K562 (cell line): Measurements from ENCODE around the gene SRRT. TPM values are rescaled to one million over a fixed set of nuclear protein-coding genes. Genes with fewer than 3 reads are reported as not detected.

ENCODE experiments used
- BCL6 ChIP-seq: fragments of 250-450 bp; sonication (Bioruptor Pico); IDR thresholded peaks from 2 replicates; pipeline ENCODE4 v1.4.0; 2020
- E2F3 ChIP-seq: fragments of 250-450 bp; sonication (Bioruptor Pico); IDR thresholded peaks from 2 replicates; pipeline ENCODE4 v1.4.0; 2020; ENCODE audit warnings: mild to moderate bottlenecking
- ETV6 ChIP-seq, 3 experiments: fragments of 150-350 bp in 1 of 3; sonication (generic) in 1 of 3; formaldehyde crosslinking in 1 of 3; IDR thresholded peaks; 2 replicates each; pipeline versions ENCODE4 v1.6.1 to v1.8.0; 2014 to 2022; ENCODE audit warnings: borderline replicate concordance in 2 of 3, low read depth in 2 of 3, antibody characterized with exemption in 1 of 3, low read length in 1 of 3, mild to moderate bottlenecking in 1 of 3, missing genetic modification reagents in 1 of 3
- HMGN3 ChIP-seq: IDR thresholded peaks from 2 replicates; pipeline ENCODE4 v1.6.1; 2011; ENCODE audit warnings: borderline replicate concordance, low read depth, mild to moderate bottlenecking, mixed read lengths, low read length; ENCODE audit not compliant: insufficient read length; ENCODE audit errors: extremely low read depth
- JUNB ChIP-seq: fragments of 450-650 bp; formaldehyde crosslinking; conservative IDR thresholded peaks from 2 replicates; pipeline ENCODE4 v1.4.0; 2020; ENCODE audit warnings: mild to moderate bottlenecking
- MECOM ChIP-seq: fragments of 250-450 bp; sonication (Bioruptor Pico); IDR thresholded peaks from 2 replicates; pipeline ENCODE4 v1.8.0; 2022; ENCODE audit warnings: inconsistent platforms
- NBN ChIP-seq: fragments of 450-650 bp; IDR thresholded peaks from 2 replicates; pipeline ENCODE4 v1.6.1; 2016; ENCODE audit warnings: low read depth, mild to moderate bottlenecking
- NELFE ChIP-seq: IDR thresholded peaks from 2 replicates; pipeline ENCODE4 v1.6.1; 2011; ENCODE audit warnings: mild to moderate bottlenecking; ENCODE audit not compliant: insufficient read depth, insufficient read length
- POLR2AphosphoS5 ChIP-seq: IDR thresholded peaks from 2 replicates; pipeline ENCODE4 v1.6.1; 2011; ENCODE audit warnings: mild to moderate bottlenecking, low read depth, low read length, moderate library complexity; ENCODE audit not compliant: control insufficient read depth, insufficient read depth
- PPARD ChIP-seq: fragments of 250-450 bp; sonication (Bioruptor Pico); IDR thresholded peaks from 2 replicates; pipeline ENCODE4 v1.8.0; 2022; ENCODE audit warnings: inconsistent platforms, mild to moderate bottlenecking, moderate library complexity
- PTRF ChIP-seq: fragments of 450-650 bp; IDR thresholded peaks from 2 replicates; pipeline ENCODE4 v1.6.1; 2016; ENCODE audit warnings: mild to moderate bottlenecking, missing genetic modification characterization, missing compliant biosample characterization
- SMARCE1 ChIP-seq: fragments of 450-650 bp; IDR thresholded peaks from 2 replicates; pipeline ENCODE4 v1.7.1; 2016; ENCODE audit warnings: mild to moderate bottlenecking
- SPI1 ChIP-seq: IDR thresholded peaks from 2 replicates; pipeline ENCODE4 v1.6.1; 2011; ENCODE audit warnings: low read depth, low read length, control low read depth, borderline replicate concordance
- TAF1 ChIP-seq: IDR thresholded peaks from 2 replicates; pipeline ENCODE4 v1.6.1; 2011; ENCODE audit warnings: mild to moderate bottlenecking, low read length, moderate library complexity; ENCODE audit not compliant: insufficient read depth, control insufficient read depth, severe bottlenecking; ENCODE audit errors: extremely low read depth
- THAP12 ChIP-seq: fragments of 250-450 bp; sonication (Bioruptor Pico); IDR thresholded peaks from 2 replicates; pipeline ENCODE4 v1.9.0; 2021; ENCODE audit warnings: mild to moderate bottlenecking, inconsistent platforms
- YY1 ChIP-seq, 3 experiments: IDR thresholded peaks; 2 replicates each; pipeline ENCODE4 v1.6.1; 2011; ENCODE audit warnings: low read length in 2 of 3, mild to moderate bottlenecking in 2 of 3, moderate library complexity in 2 of 3, borderline replicate concordance in 1 of 3, control low read depth in 1 of 3, low read depth in 1 of 3; ENCODE audit not compliant: insufficient read depth in 3 of 3, insufficient replicate concordance in 2 of 3, control insufficient read depth in 1 of 3, insufficient read length in 1 of 3; ENCODE audit errors: extremely low read depth in 1 of 3
- polyA plus RNA-seq, 8 experiments: library from polyadenylated mRNA; depleted of rRNA in 4 of 8; stranded (reverse) in 5 of 8; unstranded in 3 of 8; fragments of >200 nt; fragmentation: Nextera tagmentation in 2 of 8; fragmentation: Illumina TruSeq in 1 of 8; extraction: Ambion mirVana in 2 of 8; extraction: Trizol in 1 of 8; gene quantifications; 2 replicates each; pipeline versions ENCODE4 v1.2.1 to v1.2.3, GENCODE V29; 2011 to 2014; ENCODE audit warnings: inconsistent platforms in 1 of 8, missing spikeins in 1 of 8
- total RNA-seq, 7 experiments: library from RNA; depleted of rRNA in 6 of 7; stranded (reverse); fragments of >200 nt in 6 of 7; fragmentation: Illumina TruSeq in 2 of 7; extraction: Trizol in 2 of 7; gene quantifications; 2 replicates each; pipeline versions ENCODE4 v1.2.1 to v1.2.3, GENCODE V29; 2011 to 2021; ENCODE audit warnings: low replicate concordance in 1 of 7
- TF ChIP-seq, protein P1 (sequence below): sonication (generic); formaldehyde crosslinking; IDR thresholded peaks from 2 replicates; pipeline ENCODE4 v1.8.1; 2023; ENCODE audit warnings: missing genetic modification reagents, mild to moderate bottlenecking, borderline replicate concordance
- TF ChIP-seq, protein P2 (sequence below): fragments of 250-450 bp; sonication (Bioruptor Pico); IDR thresholded peaks from 2 replicates; pipeline ENCODE4 v1.8.0; 2022; ENCODE audit warnings: inconsistent platforms, mild to moderate bottlenecking, moderate library complexity, borderline replicate concordance

SRRT gene
- total and polyA plus RNA-seq, 9 of the 15 experiments (the other 6 are each of a cell fraction or from before 2014, with no cell fraction given): 10.3 to 263 (median 84.4) TPM

DNA sequence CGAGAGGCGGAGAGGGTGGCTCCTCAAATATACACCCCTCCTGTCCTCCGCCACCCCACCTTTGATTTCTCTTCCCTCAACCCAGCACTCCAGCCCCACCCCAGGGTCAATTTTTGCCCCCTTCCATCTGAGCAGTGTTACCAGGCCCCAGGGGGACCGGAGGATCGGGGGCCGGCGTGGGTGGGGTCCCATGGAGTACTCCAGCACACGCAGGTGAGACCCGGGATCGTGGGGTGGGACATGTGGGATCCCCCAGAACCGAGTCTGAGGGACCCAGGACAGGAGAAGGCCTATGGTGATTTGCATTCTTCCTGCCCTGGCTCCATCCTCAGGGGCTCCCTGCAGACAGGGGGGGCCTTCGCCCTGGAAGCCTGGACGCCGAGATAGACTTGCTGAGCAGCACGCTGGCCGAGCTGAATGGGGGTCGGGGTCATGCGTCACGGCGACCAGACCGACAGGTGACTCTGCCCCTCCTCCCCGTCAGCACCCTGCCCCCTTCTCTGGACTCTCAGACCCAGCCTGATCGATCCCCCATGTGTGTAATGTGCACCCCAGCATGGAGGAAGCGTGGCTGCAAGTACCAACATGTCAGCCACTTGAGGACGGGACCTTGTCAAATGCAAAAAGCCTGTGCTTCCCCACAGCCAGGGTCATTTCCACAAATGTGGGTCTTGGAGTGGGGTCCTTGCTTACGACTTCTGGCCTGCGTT, 7.0 kb upstream of the SRRT start (continued):
- TF ChIP-seq TAF1: peak; percentile 10
- no peak for TF ChIP-seq POLR2AphosphoS5
- TF ChIP-seq E2F3 (CRISPR knock-in tag): peak; percentile 43; the same call in 1 of the 2 replicates
- no peak for TF ChIP-seq JUNB (CRISPR knock-in tag)
- TF ChIP-seq YY1 (IDR thresholded peaks at IDR 0.05; ENCODE audit: borderline replicate concordance in 1 of 3, control insufficient read depth in 1 of 3, extremely low read depth in 1 of 3, insufficient read depth in 3 of 3, insufficient read length in 1 of 3, insufficient replicate concordance in 2 of 3, low read depth in 1 of 3, low read length in 2 of 3): peak in 1 of 3 experiments; percentile 48
- no peak for TF ChIP-seq MECOM
- TF ChIP-seq, protein P1, sequence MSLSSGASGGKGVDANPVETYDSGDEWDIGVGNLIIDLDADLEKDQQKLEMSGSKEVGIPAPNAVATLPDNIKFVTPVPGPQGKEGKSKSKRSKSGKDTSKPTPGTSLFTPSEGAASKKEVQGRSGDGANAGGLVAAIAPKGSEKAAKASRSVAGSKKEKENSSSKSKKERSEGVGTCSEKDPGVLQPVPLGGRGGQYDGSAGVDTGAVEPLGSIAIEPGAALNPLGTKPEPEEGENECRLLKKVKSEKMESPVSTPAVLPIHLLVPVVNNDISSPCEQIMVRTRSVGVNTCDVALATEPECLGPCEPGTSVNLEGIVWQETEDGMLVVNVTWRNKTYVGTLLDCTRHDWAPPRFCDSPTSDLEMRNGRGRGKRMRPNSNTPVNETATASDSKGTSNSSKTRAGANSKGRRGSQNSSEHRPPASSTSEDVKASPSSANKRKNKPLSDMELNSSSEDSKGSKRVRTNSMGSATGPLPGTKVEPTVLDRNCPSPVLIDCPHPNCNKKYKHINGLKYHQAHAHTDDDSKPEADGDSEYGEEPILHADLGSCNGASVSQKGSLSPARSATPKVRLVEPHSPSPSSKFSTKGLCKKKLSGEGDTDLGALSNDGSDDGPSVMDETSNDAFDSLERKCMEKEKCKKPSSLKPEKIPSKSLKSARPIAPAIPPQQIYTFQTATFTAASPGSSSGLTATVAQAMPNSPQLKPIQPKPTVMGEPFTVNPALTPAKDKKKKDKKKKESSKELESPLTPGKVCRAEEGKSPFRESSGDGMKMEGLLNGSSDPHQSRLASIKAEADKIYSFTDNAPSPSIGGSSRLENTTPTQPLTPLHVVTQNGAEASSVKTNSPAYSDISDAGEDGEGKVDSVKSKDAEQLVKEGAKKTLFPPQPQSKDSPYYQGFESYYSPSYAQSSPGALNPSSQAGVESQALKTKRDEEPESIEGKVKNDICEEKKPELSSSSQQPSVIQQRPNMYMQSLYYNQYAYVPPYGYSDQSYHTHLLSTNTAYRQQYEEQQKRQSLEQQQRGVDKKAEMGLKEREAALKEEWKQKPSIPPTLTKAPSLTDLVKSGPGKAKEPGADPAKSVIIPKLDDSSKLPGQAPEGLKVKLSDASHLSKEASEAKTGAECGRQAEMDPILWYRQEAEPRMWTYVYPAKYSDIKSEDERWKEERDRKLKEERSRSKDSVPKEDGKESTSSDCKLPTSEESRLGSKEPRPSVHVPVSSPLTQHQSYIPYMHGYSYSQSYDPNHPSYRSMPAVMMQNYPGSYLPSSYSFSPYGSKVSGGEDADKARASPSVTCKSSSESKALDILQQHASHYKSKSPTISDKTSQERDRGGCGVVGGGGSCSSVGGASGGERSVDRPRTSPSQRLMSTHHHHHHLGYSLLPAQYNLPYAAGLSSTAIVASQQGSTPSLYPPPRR (CRISPR knock-in tag): no peak
- TF ChIP-seq BCL6: no peak
- no peak for TF ChIP-seq NELFE
- TF ChIP-seq SMARCE1: no peak
- TF ChIP-seq ETV6 (IDR thresholded peaks at IDR 0.05; ENCODE audit: borderline replicate concordance in 1 of 2, low read depth in 2 of 2, low read length in 1 of 2): no peak
- TF ChIP-seq ETV6 (CRISPR knock-in tag; IDR thresholded peaks at IDR 0.05; ENCODE audit: borderline replicate concordance): no peak
- no peak for TF ChIP-seq HMGN3
- TF ChIP-seq PPARD (CRISPR knock-in tag): no peak
- no peak for TF ChIP-seq NBN
- no peak for TF ChIP-seq SPI1
- TF ChIP-seq, protein P2, sequence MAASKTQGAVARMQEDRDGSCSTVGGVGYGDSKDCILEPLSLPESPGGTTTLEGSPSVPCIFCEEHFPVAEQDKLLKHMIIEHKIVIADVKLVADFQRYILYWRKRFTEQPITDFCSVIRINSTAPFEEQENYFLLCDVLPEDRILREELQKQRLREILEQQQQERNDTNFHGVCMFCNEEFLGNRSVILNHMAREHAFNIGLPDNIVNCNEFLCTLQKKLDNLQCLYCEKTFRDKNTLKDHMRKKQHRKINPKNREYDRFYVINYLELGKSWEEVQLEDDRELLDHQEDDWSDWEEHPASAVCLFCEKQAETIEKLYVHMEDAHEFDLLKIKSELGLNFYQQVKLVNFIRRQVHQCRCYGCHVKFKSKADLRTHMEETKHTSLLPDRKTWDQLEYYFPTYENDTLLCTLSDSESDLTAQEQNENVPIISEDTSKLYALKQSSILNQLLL (CRISPR knock-in tag): no peak
- no peak for TF ChIP-seq PTRF (tag)
- peak; percentile 46; the same call in 1 of the 2 replicates for TF ChIP-seq THAP12
